ENCODE results near the gene RIT2.

DNA sequence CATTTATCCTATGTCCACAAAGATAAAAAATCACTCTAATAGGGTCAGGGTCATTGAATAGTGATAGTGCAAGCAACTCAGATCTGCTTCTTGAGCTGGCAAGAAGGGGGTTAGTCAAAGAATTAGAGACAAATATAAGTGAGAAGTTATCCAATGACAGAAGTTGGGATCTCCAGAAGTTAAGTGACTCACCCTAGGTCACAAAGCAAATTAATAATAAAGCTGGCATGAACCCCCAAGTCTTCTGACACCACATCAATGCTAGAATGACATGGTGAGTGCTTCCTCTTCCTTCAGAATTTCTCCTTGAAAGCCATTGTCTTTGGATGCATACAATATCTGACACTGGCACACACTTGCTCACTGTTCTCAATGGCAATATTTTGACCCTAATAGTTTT, 343.5 kb downstream of the RIT2 start:
- TF ChIP-seq, protein P1, sequence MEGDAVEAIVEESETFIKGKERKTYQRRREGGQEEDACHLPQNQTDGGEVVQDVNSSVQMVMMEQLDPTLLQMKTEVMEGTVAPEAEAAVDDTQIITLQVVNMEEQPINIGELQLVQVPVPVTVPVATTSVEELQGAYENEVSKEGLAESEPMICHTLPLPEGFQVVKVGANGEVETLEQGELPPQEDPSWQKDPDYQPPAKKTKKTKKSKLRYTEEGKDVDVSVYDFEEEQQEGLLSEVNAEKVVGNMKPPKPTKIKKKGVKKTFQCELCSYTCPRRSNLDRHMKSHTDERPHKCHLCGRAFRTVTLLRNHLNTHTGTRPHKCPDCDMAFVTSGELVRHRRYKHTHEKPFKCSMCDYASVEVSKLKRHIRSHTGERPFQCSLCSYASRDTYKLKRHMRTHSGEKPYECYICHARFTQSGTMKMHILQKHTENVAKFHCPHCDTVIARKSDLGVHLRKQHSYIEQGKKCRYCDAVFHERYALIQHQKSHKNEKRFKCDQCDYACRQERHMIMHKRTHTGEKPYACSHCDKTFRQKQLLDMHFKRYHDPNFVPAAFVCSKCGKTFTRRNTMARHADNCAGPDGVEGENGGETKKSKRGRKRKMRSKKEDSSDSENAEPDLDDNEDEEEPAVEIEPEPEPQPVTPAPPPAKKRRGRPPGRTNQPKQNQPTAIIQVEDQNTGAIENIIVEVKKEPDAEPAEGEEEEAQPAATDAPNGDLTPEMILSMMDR (IDR thresholded peaks at IDR 0.05): no peak
- no peak for TF ChIP-seq POLR2A (IDR thresholded peaks at IDR 0.05)

Data from heart left ventricle (tissue), 13 donors.